Activated CD8-positive, alpha-beta memory T cell treated with anti-CD3 and anti-CD28 coated beads for 24 hours (primary cell): ENCODE measurements around the gene CTNND2.

ENCODE experiments used
- DNase-seq: peaks from one replicate; pipeline ENCODE4 v3.0.0-alpha.2; 2020

Gene CTNND2, protein sequence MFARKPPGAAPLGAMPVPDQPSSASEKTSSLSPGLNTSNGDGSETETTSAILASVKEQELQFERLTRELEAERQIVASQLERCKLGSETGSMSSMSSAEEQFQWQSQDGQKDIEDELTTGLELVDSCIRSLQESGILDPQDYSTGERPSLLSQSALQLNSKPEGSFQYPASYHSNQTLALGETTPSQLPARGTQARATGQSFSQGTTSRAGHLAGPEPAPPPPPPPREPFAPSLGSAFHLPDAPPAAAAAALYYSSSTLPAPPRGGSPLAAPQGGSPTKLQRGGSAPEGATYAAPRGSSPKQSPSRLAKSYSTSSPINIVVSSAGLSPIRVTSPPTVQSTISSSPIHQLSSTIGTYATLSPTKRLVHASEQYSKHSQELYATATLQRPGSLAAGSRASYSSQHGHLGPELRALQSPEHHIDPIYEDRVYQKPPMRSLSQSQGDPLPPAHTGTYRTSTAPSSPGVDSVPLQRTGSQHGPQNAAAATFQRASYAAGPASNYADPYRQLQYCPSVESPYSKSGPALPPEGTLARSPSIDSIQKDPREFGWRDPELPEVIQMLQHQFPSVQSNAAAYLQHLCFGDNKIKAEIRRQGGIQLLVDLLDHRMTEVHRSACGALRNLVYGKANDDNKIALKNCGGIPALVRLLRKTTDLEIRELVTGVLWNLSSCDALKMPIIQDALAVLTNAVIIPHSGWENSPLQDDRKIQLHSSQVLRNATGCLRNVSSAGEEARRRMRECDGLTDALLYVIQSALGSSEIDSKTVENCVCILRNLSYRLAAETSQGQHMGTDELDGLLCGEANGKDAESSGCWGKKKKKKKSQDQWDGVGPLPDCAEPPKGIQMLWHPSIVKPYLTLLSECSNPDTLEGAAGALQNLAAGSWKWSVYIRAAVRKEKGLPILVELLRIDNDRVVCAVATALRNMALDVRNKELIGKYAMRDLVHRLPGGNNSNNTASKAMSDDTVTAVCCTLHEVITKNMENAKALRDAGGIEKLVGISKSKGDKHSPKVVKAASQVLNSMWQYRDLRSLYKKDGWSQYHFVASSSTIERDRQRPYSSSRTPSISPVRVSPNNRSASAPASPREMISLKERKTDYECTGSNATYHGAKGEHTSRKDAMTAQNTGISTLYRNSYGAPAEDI (N-terminal part only)

DNA sequence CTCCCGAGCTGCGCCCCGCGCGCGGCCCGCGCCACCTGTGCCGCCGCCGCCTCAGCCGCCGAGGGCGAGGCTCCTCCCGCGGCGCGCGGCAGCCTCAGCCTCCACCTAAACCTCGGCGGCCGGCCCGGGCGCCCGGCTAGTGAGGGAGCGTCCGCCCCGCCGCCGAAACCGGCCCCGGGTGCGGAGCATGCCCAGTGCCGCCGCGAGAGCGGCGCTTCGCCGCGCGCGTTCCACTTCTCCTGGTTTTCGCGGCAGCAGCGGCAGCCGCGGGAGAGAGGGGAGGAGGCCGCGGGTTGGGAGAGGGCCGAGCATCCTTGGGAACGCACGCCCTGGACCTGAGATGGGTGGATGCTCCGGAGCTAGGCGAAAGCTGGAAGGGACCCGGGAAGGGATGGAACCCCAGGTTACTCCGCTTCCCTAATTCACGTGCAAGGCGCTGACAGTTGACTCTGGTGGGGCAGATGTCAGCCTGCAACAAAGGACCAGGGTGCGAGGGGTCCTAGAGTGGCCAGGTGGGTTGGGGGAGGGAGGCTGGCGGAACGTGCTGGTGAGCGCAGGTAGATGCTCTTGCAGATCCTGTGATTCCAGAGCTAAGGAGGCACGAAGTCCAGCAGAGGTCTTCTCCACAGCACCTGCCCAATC lies at the start of gene CTNND2:
TSS of gene CTNND2 (minus strand) at position 182 of the 642 bp plus-strand sequence. CDS start 593 bp downstream, outside the sequence.
- no peak for DNase-seq

DNA sequence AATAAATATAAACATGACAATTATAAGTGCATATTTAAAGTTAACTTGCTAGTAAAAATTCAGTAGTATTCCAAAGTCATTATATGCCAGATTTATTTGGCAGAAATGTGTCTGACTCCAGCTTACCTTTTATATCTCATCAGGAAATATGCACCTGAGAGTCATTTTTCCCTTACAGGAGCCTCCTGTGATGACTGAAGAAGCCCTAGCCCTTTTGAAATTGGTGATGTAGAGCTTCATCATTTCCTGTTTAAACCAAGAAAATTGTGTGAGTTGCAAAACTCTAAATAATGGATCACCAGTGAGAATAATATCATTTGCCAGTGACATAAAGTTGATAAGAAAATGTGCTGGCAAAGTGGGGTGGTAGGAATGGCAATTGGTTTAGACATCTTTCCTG lies 42.1 kb upstream of the CTNND2 start:
- no peak for DNase-seq

DNA sequence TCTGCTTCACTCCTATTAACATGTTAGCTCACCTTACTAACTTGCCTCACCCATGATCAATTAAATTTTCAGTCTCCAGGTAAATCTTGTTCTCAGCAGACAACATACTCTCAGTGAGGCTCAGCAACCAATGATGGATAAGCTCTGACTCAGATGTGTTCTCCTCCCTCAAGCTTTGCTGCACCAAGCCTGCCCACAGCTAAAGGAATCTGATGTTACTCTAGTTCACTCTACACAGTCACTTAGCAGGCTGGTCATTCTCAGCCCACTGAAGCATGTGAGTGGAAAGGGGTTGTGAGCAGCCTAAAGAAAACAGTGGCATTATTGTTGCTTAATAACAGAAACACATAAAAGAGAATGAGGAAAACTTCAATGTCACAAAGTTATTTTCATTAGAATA lies 37.3 kb upstream of the CTNND2 start:
- DNase-seq, result no peak

DNA sequence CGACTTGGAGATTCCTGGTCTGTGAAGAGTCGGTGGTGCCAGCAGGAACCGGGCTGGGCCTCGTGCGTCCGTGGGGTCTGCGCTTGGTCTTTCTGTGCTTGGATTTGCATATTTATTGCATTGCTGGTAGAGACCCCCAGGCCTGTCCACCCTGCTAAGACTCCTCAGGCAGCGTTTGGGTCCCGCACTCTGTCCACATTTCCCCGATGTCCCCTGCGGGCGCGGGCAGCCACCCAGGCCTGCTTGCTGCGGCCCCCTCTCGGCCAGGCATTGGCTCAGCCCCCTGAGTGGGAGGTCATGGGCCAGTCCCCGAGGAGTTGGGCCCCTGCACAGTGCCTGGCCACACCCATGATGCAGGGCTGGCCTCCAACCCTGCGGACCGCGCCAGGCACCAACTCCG lies 27.4 kb upstream of the CTNND2 start:
- DNase-seq, result no peak

DNA sequence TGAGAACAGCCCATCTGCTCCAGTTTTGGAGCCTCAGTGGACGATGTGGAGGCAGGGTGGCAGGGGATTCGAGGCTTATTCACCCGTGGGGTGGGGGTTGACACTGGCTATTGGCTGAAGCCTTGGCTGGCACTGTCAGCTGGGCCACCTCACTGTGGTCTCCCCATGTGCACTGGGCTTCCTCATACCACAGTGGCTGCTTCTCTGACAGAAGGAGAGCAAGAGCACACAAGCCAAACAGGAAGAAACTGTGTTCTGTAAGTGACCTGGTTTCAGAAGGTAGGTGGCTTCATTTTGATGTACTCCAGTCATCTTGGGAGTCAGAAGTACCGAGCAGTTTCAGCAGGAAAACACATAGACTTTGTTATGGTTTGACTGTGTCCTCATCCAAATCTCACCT lies 24.7 kb upstream of the CTNND2 start:
- DNase-seq, result no peak

DNA sequence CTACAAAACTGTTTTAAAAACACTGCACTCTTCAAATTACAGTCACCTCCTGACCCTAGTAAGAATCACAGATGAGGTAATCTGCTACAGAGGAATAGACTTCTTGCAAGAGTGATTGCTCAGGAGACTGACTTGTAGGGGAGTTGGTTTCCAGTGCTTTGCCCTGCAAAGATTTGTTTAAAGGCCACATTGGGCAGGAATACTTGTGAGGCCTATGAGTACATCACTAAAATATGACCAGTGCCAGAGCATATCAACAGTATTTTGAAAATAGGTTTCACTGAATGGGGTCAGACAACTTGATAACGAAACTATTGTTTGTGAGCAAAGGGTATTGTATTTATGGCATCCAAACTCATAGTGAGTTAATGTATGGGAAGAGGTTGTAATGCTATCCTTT lies 21.5 kb upstream of the CTNND2 start:
- DNase-seq, result no peak

DNA sequence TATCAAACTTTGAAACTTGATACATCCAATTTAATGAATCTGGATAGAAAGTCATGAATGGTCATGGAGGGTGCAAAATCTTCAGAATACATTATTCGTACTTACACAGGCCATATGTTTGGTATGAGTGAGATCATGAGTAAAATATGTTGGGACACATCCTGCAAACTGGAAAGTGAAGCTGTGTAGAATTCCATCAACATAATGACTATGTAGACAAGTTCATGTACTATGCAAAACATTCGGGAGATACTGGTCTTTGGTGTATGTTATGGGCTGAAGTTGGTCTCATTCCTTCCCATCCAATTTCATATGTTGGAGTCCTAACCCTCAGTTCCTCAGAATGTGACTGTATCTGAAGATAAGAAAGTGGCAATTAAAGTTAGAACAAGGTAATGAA lies 18.1 kb upstream of the CTNND2 start:
- no peak for DNase-seq

DNA sequence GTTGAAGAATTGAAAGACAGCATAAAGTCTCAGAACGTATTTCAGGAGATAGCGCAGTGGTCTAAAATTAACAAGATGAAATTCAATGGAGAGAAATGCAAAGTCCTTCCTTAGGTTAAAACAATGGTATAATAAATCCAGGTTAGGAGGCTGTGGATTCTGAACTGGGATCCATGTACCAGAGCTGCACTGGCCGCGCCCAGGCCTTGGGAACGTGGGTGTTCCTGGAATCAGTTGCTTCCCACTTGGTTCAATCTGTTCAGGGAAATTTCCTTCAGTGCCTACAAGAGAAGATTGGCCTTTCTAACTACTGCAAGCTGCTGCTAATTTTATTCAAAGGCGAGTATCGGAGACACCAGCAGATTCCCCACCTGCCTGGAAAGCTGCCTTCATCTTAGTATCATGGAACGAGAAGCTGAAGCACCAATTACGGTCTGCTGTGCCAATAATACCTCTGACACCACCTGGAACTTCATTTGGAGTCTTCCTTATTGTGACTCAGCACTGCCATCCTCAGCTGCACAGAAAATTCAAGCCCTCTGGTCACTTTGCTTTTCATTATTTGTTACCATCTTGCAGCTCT lies 14.3 kb upstream of the CTNND2 start:
- DNase-seq, result no peak

DNA sequence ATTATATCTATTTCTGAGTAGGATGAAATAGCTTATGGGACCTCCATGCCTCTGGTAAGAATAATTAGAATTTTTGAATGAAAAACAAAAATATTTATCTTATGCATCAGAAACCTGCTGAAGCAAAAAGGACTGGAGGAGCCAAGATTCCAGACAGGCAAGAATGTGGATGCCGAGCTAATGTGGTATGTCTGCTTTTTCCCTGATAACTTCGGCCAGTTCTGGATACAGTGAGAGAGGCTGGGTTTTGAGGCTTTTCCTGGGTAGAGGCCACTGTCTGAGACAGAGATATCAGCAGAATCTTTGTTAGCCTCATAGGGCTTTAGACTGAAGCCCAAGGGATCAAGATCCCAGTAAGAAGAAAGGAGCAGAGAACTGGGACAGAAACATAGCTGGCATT lies 5.2 kb upstream of the CTNND2 start:
- no peak for DNase-seq

DNA sequence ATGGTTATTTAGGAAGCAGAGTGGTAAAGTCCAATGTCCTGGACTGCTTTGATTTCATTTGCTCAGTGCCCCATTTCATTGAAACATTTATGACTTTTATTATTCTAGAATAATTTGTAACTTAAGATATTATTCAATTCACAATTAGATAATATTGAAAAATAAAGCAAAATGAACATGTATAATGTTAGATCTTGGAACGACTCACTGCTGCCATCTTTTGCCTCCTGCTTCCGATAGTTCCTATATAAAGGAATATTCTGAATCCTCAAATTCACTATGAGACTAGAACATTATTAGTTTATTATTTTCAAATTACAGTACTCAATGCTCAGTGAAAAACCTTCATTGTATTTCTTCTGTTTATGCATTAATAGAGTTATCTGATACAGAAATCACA lies 2.3 kb upstream of the CTNND2 start:
- DNase-seq, result no peak

DNA sequence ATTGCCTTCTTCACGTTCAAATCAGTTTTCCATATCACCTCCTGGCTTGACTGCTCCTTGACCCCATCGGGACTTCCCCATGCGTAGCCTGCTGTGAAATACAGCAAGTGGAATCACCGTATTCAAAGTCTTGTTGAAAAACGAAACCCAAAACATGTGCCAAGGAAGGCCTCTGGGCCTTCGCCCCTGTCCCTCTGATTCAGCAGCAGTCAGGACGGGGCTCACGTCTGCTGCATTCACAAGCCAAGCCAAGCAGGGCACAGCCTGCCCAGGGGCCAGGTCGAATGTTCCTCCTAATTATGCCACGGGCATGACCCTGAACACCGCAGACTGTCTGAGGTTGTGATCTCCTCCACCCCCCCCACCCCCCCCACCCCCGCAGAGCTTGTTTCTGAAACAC lies 960 bp upstream of the CTNND2 start:
- no peak for DNase-seq

DNA sequence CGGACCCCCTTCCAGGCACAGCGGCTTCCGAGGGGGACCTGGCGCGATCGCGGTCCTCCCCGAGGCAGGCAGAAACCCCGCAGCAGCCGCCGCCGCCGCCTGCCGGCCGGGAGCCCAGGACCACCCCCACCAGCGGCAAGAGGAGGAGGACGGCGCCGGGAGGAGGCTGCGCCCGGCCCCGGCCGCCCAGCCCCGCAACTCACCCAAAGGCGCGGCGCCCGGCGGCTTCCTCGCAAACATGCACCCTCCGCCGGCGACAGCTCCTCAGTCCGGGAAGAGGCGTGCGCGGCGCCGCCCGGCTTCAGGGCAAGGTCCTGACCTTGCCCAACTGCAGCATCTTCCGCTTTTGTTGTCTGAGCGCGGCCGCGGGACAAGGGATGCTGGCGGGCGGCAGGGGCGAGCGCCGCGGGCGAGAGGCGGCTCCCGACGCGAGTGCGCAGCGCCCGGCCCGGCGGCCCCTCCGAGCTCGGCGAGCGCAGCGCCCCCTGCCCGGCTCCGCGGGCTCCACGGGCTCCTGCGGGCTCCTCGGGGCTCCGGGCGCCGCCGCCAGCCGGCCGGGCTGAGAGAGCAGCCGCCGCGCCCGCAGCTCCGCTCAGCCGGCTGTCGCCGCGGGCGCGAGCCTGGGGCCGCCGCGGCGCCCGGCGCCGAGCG lies 507 bp downstream of the CTNND2 start:
- no peak for DNase-seq

DNA sequence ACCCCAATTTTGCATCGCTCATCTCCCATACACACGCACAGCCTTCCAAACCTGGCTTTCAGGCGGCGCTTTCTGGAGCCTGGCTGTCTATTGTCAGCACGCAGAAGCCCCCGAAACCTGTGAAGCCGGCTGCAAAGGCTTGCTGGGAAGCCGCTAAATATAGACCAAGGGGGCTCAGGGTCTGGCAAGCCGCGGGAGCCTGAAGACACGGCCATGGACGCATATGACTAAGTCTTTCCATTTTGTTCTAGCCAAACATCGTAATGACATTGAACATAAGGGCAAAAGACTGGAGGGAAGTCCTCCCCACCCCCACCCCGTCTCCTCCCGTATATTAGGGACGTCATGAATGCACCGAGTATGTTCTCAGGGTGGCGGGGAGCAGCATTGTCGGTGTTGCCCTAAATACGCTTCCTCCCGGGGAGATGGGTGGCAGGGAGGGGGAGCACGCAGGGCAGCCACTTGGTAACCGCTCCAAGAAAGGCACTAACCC lies 1.1 kb downstream of the CTNND2 start:
- no peak for DNase-seq

DNA sequence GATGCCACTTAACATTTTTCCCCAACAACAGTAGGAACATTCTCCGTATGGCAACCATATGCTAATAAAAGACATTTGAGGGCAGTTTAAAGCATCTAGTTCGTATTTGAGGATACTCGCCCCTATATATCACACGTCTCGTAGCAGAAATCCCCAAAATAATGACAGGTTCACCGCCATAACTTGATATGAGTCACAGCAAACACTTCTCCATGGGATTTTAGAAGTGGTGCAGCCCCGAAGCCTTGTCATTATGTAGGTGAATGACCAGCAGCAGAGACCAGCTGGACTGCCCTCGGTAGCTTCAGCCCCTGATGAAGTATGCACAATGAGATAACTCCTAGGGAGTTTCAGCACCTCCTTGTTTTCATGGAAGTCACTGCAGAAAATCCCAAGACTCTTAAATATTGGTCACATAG lies 2.0 kb downstream of the CTNND2 start:
- DNase-seq, result no peak

DNA sequence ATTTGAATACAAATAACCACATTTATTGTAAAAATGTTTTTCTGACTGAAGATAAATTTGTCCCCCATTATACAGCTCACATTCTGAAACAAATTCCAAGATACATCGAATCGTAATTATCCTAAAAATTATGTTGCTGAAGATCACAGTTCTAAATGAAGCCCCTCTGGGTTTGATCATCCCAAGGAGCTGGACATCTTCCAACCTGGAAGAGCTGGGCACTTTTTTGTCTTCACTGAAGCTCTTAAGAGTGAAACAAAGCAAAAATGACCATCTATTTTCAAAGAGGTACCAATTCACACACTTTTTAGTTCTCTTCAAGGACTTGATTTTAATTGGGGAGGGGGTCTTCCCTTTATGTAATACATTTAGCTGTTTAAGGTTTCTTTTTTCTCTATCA lies 5.5 kb downstream of the CTNND2 start:
- DNase-seq, result no peak

DNA sequence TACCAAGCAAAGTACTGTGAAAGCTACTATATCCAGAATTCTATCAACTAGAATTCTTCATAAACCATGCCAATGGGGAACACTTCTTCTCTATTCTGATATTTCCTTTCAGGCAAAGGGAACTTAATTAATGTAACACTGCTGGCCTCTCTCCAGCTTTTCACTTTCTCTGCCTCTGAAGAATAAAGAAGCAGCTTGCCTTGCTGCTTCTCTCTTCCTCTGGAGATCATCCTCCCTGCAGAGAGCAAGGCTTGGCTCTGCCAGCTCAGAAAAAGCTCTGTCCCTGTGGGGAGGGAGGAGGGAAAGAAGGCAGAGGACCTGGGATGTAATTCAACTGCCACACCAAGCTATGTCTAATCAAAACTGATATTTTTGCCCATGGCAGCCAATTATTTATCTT lies 6.5 kb downstream of the CTNND2 start:
- no peak for DNase-seq

DNA sequence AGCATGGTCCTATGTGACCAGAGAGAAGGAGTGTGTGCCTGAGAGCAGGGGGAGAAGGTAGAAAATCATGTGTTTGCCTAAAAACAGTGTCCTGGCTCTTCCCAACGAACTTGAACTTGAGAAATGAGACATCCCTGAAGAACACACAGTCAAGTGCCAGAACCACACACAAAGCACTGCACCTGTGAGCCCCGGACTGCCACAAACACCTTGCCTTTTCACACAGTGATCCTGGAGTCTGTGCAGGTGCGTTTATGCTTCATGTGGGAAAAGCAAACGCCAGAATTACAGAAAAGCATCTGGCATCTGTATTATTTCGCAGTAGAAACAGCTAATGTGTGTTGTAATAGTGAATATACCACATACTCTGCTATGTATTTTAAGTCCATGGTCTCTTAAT lies 9.3 kb downstream of the CTNND2 start:
- no peak for DNase-seq

DNA sequence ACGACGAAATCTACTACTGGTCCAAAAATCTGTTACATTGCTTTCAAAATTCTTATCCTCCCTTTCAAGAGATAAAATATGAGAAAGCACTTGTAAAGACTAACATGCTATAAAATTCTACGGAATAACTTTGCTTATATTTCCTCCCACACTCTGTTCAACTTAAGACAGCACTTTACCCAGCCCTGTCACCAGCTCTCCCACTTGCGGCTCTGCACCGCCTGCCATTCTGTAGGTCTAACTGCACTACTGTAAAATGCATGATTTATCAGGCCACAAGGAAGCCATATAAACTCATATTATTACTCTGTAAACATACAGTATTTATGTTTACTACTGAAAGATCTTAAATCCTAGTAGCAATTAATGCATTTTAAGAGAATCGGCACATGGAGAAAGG lies 11.4 kb downstream of the CTNND2 start:
- no peak for DNase-seq

DNA sequence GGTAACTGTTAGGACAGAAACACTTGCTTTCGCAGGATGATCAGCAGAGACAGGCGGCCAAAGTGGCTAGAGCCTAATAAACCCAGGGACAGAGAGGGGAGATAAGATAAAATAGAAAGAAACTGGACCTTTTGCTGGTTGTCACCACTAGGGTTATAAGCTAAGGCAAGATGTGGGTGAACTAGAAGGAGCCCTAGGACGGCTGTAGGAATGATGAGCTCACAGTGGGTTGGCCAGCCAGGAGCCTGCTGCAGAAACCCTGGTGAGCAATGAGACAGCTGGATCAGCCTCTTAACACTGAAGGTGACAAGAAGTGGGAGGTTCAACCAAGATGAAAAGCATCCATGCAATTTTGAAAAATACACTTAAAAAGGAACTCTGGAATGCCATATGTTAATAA lies 13.5 kb downstream of the CTNND2 start:
- DNase-seq, result no peak

DNA sequence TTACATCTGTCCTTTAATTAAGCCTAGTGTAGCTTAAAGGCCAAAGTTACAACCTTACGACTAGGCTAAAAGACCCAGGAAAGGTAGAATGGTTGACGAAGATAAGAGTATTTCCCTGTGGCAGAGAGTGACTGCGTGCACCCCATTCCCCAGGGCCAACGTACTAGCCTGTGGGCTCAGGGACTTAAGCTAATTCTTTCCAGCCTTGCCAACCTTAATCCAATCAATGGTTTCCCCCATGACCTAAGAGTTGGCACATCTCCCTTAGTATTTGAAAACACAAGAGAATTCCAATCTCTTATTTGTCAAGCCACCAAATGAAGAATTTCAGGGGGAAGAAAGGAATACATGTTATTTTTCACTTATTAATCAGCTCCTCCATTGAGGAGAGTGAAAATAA lies 16.0 kb downstream of the CTNND2 start:
- no peak for DNase-seq

DNA sequence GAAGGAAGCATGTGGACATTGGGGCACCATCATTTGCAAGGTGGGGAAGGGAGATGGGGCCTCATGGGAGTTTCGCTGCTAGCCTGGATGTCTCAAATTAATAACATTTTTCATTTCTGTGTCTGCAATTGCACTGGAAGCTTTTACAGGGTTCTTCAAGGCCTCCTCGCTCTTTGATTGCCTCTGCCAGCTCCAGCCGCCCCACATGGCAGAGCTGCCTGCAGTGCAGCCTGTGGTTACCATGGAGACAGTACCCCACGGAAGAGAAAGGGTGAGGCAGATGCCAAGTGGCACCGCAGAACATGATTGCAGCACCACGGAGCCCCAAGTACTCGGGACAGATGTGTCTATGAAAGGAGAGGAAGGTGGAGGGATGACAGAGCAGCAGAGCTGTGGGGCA lies 25.4 kb downstream of the CTNND2 start:
- no peak for DNase-seq

DNA sequence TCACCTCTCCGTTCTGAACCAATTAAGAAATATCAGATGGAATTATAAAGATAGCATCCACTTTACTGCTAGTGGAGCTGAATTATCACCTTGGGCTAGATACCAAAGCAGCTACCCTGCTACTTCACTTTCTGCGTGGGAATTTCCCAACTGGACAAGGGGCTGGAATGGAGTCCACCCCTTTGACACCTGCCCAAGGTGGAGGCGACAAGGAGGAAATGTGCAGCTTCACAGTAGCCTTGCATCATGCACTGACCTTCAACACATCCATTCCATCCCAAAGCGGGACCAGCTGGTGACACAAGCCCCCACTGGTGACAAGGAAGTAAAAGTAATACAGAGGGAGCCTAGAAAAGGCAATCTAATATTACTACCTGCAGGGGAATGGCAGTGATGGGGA lies 30.7 kb downstream of the CTNND2 start:
- DNase-seq, result no peak
